Glutamatergic neuron (in vitro differentiated cells): ENCODE measurements around the gene ARHGAP8. TPM values are rescaled to one million over a fixed set of nuclear protein-coding genes. Genes with fewer than 3 reads are reported as not detected.

Source experiments
- DNase-seq: peaks from one replicate; pipeline ENCODE4 v3.0.0; 2022
- H3K27ac Mint-ChIP-seq: one replicate; pipeline ENCODE4 v1.8.0; 2020; ENCODE audit warnings: mild to moderate bottlenecking, mixed read lengths, inconsistent platforms; ENCODE audit not compliant: unreplicated experiment
- H3K27me3 Mint-ChIP-seq: one replicate; pipeline ENCODE4 v1.8.0; 2020; ENCODE audit warnings: mild to moderate bottlenecking, moderate library complexity, mixed read lengths, inconsistent platforms; ENCODE audit not compliant: unreplicated experiment
- H3K36me3 Mint-ChIP-seq: one replicate; pipeline ENCODE4 v1.8.0; 2020; ENCODE audit warnings: mild to moderate bottlenecking, mixed read lengths, inconsistent platforms; ENCODE audit not compliant: unreplicated experiment
- H3K4me1 Mint-ChIP-seq: one replicate; pipeline ENCODE4 v1.8.0; 2020; ENCODE audit warnings: mild to moderate bottlenecking, low read depth, mixed read lengths, inconsistent platforms; ENCODE audit not compliant: unreplicated experiment
- H3K4me3 Mint-ChIP-seq: one replicate; pipeline ENCODE4 v1.8.0; 2020; ENCODE audit warnings: mild to moderate bottlenecking, mixed read lengths, inconsistent platforms; ENCODE audit not compliant: unreplicated experiment
- H3K9me3 Mint-ChIP-seq: one replicate; pipeline ENCODE4 v1.8.0; 2020; ENCODE audit warnings: mild to moderate bottlenecking, moderate library complexity, mixed read lengths, inconsistent platforms; ENCODE audit not compliant: unreplicated experiment
- CTCF ChIP-seq: fragments of 200-600 bp; sonication (generic); IDR thresholded peaks from one replicate; pipeline ENCODE4 v1.5.0; 2021; ENCODE audit not compliant: partially characterized antibody, unreplicated experiment
- total RNA-seq: library from RNA; stranded (reverse); fragmentation: NEBNext Ultra II Directional; extraction: Animal tissue kit (Norgen Biotek cat#: 25700); gene quantifications from one replicate; pipeline ENCODE4 v1.2.1, GENCODE V29; 2021; ENCODE audit not compliant: unreplicated experiment

The ARHGAP8 gene
- total RNA-seq, 1 donor from 2014 or later, result 0.59 TPM

GRCh38 chr22:44754998-44755397 is 2.6 kb downstream of the ARHGAP8 start:
- Mint-ChIP-seq H3K27ac (no peak overlapping the region), H3K9me3 (peaks cover 4% of the 10 kb centered on the region), H3K36me3 (peaks cover 5% of the 10 kb centered on the region), H3K4me3 (no peak overlapping the region), H3K27me3 (peaks cover 11% of the 10 kb centered on the region), H3K4me1 (no peaks in the 10 kb centered on the region)
- no peak for TF ChIP-seq CTCF
- no peak for DNase-seq

GRCh38 chr22:44755417-44755816 is 3.0 kb downstream of the ARHGAP8 start:
- DNase-seq, result no peak
- Mint-ChIP-seq H3K9me3 (peaks cover 4% of the 10 kb centered on the region), H3K27ac (no peak overlapping the region), H3K4me3 (no peak overlapping the region), H3K4me1 (no peaks in the 10 kb centered on the region), H3K36me3 (peaks cover 5% of the 10 kb centered on the region), H3K27me3 (peaks cover 12% of the 10 kb centered on the region)
- TF ChIP-seq CTCF, result no peak

- H3K27me3 Mint-ChIP-seq, result peaks cover 12% of the 10 kb centered on the region
- H3K4me3 Mint-ChIP-seq, result no peak overlapping the region
- H3K9me3 Mint-ChIP-seq, result peaks cover 4% of the 10 kb centered on the region
- H3K27ac Mint-ChIP-seq, result no peak overlapping the region
- peaks cover 5% of the 10 kb centered on the region for H3K36me3 Mint-ChIP-seq
- no peaks in the 10 kb centered on the region for H3K4me1 Mint-ChIP-seq
- DNase-seq, result no peak
- TF ChIP-seq CTCF, result no peak
These were observed 3.6 kb downstream of the ARHGAP8 start for GRCh38 chr22:44755956-44756361.

GRCh38 chr22:44758344-44758973 is 6.1 kb downstream of the ARHGAP8 start:
- Mint-ChIP-seq H3K36me3 (peaks cover 5% of the 10 kb centered on the region), H3K27ac (no peak overlapping the region), H3K27me3 (peaks cover 7% of the 10 kb centered on the region), H3K4me1 (no peaks in the 10 kb centered on the region), H3K9me3 (peaks cover 9% of the 10 kb centered on the region), H3K4me3 (no peak overlapping the region)
- DNase-seq, result no peak
- TF ChIP-seq CTCF, result no peak

- Mint-ChIP-seq H3K9me3 (peaks cover 9% of the 10 kb centered on the region), H3K27me3 (peaks cover 5% of the 10 kb centered on the region), H3K36me3 (peaks cover 5% of the 10 kb centered on the region), H3K27ac (no peak overlapping the region), H3K4me1 (no peaks in the 10 kb centered on the region), H3K4me3 (no peak overlapping the region)
- no peak for TF ChIP-seq CTCF
- no peak for DNase-seq
These were observed 6.6 kb downstream of the ARHGAP8 start for GRCh38 chr22:44759001-44759400.
